Measurements from ENCODE around the gene PKN2.

DNA sequence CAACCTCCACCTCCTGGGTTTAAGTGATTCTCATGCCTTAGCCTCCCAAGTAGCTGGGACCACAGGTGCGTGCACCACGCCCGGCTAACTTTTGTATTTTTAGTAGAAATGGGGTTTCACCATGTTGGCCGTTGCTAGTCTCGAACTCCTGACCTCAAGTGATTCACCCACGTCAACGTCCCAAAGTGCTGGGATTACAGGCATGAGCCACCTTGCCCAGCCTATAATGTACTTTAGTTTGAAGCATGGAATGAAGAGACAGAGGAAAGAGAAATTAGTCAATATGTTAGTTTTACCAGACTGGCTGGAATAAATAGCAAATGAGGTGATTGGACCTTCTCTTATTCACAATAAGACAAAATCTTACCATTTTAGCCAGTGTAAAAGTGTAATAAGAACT lies 118.3 kb downstream of the PKN2 start:
- TF ChIP-seq, protein P1, sequence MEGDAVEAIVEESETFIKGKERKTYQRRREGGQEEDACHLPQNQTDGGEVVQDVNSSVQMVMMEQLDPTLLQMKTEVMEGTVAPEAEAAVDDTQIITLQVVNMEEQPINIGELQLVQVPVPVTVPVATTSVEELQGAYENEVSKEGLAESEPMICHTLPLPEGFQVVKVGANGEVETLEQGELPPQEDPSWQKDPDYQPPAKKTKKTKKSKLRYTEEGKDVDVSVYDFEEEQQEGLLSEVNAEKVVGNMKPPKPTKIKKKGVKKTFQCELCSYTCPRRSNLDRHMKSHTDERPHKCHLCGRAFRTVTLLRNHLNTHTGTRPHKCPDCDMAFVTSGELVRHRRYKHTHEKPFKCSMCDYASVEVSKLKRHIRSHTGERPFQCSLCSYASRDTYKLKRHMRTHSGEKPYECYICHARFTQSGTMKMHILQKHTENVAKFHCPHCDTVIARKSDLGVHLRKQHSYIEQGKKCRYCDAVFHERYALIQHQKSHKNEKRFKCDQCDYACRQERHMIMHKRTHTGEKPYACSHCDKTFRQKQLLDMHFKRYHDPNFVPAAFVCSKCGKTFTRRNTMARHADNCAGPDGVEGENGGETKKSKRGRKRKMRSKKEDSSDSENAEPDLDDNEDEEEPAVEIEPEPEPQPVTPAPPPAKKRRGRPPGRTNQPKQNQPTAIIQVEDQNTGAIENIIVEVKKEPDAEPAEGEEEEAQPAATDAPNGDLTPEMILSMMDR (IDR thresholded peaks at IDR 0.05) = no peak
- TF ChIP-seq POLR2A (IDR thresholded peaks at IDR 0.05) = no peak

Data from right lobe of liver (tissue), 4 donors.